GM04504 (cell line): Measurements from ENCODE around the gene PDE3A.
"Not testable (repeated sequence)": the region's sequence is repeated elsewhere in the genome, so short reads cannot be mapped to it uniquely, and the experiment has no call there.

Experiments
- DNase-seq: peaks from one replicate; pipeline ENCODE4 v3.0.0-alpha.2; 2012; ENCODE audit warnings: low read depth

The PDE3A gene

DNA sequence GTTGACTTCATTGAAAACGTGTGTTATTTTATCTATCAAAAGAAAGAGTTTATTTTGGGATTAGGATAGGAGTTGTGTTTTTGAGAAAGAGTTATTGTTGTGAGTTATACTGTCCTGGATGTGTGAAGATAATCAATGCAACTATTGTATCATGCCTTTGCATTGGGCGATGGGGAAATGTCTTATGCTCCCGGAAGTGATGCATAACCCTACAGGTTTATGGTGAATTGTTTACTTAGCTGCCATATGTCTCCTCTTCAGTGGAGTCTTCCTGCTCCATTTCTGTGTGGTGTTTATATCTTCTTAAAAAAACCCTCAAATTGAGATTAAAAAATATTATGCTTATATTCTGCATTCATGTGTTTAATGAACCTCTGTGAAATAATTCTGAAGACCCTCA, 6.5 kb downstream of the PDE3A start:
- no peak for DNase-seq

DNA sequence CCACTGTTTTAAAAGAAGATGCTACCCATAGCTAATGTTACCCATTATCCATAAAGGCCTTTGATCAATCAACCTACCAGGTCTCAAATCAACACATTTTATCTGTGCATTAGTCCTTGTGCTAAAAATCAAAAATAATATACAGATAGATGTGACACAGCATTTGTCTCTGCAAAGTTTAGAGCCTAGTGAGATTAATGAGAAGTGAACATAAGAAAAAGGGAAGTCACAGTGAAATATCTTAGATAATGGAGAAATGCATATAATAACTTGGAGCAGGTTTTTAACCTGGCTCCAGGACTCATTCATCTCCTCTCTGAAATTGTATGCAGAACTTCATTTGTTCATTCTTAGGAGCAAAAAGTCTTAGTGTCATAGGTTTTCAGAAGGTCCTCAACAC, 7.2 kb downstream of the PDE3A start:
- no peak for DNase-seq

GRCh38 chr12:20376984-20377383, 8.6 kb downstream of the PDE3A start:
- no peak for DNase-seq

DNA sequence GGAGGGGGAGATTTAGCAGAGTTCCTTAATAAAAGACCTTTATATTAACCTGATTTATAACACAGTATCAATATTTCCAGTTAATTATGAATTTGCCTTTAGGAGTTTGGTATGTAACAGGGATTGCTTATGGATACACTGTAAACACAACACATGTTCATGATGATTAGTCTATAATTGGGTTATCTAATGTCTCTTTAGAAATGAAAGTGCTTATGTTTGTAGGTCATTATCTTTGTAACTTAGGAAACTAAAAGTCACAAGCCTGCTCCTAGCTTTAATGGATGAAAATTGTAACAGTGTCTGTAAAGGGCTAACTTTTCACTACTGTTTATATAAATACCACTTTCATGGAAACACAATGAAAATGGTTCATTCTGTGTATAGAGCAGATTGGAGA, 9.4 kb downstream of the PDE3A start:
- no peak for DNase-seq

GRCh38 chr12:20382117-20382516, 13.8 kb downstream of the PDE3A start:
- no peak for DNase-seq

DNA sequence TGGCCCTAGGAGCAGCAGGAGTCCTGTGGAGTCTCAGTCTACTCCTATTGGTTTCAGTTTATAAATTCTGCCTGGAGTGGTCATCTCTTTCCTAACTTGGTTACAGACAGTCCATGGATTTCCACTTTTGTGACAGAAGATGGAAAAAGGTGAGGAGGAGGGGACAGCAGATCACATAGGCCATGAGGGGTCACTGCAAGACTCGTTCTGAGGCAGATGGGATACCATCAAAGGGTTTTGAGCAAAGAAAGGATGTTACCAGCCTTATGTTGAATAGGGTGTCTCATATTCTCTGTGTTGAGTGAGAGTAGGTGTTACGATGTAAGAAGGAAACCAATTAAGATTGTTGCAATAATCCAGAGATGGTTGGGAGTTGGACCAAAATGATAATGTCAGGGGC, 15.3 kb downstream of the PDE3A start:
- no peak for DNase-seq

DNA sequence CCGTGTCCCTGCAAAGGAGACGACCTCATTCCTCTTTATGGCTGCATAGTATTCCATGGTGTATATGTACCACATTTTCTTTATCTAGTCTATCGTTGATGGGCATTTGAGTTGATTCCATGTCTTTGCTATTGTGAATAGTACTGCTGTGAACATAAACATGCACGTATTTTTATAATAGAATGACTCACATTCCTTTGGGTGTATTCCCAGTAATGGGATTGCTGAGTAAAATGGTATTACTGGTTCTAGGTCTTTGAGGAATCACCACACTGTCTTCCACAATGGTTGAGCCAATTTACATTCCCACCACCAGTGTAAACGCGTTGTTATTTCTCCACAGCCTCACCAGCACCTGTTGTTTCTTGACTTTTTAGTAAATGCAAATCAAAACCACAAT, 16.5 kb downstream of the PDE3A start:
- not testable (repeated sequence) for DNase-seq

GRCh38 chr12:20390846-20391245, 22.5 kb downstream of the PDE3A start:
- DNase-seq: no peak

GRCh38 chr12:20392339-20392738, 24.0 kb downstream of the PDE3A start:
- no peak for DNase-seq

- DNase-seq: no peak
Measured at GRCh38 chr12:20393707-20394106, 25.4 kb downstream of the PDE3A start.

DNA sequence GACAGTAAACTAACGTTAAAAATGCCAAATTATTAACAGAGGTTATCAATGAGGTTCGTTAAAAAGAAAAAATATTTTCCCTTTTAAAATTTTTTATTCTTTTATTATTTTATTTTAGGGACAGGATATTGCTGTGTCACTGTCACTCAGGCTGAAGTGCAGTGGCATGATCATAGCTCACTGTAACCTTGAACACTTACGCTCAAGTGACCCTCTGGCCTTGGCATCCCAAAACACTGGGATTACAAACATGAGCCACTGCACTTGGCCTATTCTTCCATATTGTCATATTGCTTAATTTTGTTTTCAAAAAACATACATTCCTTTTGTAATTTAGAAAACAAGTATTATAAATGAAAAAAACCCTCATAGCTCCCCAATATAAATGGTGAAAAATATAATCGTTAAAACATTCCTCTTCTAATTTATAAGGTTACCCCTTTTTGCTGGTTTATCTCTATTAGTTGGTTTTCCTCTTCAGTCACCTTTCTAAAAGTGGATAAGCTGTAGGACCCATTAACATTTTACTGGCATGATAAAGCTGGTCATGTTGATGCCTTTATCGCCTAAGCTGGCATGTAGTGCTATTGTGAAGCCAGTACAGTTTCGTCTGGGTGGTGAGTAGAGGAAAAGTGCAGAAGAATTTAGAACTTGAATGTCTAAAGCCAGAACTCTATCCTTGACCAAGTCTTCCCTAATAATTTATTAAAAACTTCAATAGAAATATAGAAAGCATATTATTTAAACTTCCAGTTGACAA, 27.6 kb downstream of the PDE3A start:
- DNase-seq: no peak

DNA sequence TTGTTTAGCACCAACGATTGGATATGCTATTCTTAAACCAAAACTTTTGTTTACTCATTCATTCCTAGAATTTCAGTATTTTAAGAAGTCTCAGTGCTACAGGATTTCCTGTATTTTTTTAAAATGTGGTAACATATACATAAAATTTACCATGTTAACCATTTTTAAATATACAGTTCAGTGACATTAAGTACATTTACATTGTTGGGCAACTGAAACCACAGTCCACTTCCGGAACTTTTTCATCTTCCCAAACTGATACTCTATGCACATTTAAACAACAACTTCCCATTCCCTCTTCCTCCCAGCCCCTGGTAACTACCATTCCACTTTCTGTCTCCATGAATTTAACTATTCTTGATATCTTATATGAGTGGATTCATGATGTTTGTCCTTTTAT, 30.3 kb downstream of the PDE3A start:
- no peak for DNase-seq

GRCh38 chr12:20400003-20400402, 31.7 kb downstream of the PDE3A start:
- DNase-seq: no peak

- DNase-seq: no peak
Measured at GRCh38 chr12:20403230-20403629, 34.9 kb downstream of the PDE3A start.

GRCh38 chr12:20404576-20405346, 36.4 kb downstream of the PDE3A start:
- DNase-seq: no peak

DNA sequence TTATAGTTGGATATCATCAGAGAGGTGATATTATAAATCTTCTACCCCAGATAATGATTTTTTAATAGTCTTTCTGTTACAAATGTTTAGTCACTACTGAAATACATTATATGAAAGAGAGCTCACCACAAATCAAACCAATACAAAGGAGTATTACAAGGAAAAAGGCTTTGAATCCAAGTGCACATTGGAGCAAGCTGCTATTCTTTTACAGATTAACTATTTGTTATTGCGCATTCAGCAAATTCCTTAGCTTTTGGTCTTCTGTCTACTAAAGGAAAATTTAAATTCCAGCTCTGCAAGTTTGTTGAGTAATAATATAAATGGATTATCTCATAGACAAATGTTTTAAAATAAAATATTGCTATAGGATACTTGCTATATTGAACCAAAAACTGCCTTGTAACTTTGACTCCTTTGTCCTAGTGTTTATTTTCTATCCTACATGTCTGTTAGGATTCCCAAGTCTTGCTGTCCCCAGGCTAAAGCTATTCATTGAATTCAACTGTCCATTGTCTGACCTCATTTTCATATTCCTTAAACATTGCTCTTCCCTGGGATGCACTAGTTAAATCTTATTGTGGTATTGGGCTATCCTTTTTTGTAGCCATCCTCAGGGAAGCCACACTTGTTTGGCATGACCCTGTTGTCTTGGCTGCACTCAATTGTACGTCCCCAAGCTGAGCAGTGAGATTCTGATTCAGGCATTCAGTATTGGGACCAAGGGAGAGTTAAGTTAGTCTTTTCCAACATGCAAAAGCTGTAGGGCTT, 41.5 kb downstream of the PDE3A start:
- DNase-seq: no peak

- DNase-seq: no peak
Measured at GRCh38 chr12:20410734-20411133, 42.4 kb downstream of the PDE3A start.

DNA sequence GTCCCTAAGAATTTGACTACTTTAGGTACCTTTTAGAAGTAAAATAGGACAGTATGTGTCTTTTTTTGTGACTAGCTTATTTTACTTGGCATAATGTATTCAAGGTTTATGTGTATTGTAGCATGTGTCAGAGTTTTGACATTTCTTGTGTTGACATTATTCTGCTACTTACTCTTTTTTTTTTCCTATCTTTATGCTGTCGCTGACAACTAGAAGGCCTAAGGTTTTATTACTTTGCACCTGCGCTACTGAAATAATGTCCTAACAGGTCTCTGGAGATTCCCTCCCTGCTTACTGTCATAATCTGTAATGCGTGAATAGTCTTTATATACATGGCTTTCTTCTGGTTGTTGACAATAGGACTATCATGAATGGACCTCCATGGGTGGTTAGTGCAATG, 43.0 kb downstream of the PDE3A start:
- no peak for DNase-seq

DNA sequence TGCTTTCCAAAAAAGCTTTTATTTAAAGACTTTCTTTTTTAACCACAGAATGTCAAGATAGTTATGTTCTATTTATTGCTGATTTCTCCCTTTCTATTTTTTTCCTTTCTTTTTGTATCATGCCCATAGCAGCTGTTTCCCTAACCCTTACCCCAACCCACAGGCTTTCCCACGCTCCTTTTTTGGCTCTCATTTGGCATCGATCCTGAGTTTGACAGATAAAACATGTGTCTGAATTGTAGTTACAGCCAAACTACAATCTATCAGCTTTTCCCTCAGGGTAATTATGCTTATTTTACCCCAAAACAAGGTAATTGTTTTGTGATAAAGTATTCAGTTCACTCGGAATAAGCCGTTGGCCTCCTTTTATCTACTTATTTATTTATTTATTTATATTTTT, 46.7 kb downstream of the PDE3A start:
- no peak for DNase-seq

DNA sequence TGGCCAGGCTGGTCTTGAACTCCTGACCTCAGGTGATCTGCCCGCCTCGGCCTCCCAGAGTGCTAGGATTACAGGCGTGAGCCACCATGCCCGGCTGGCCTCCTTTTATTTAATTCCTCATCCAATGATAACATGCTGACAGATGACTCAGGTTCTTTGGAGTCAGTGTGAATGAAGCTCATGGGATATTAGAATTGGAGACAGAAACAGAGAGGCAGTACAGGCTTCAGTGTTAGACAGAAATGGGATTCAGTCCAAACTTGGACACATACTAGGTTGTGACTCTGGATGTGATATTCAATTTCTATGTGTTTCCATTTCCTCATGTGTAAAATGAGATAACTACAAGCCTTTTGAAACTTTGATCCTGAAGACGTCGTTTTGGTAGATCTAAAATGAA, 47.3 kb downstream of the PDE3A start:
- DNase-seq: no peak

DNA sequence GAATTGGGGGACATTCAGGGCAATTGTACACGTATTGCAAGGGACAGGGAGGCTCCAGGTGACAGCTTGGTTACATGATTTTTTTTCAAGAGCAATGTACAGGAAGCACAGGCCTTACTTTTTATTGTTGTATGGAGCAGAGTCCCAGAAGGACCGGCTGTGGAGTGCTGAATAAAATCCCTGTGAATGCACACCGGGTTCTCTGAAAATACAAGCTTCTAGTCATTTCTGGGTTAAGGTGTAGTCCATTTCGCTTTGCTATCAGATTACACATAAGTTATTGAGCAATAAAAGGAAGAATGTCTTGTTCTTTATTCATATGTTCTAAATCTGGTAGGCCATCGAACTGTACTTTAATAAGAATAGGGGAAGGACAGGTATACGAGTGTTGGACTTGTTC, 52.2 kb downstream of the PDE3A start:
- no peak for DNase-seq

GRCh38 chr12:20421421-20421820, 53.1 kb downstream of the PDE3A start:
- DNase-seq: no peak

DNA sequence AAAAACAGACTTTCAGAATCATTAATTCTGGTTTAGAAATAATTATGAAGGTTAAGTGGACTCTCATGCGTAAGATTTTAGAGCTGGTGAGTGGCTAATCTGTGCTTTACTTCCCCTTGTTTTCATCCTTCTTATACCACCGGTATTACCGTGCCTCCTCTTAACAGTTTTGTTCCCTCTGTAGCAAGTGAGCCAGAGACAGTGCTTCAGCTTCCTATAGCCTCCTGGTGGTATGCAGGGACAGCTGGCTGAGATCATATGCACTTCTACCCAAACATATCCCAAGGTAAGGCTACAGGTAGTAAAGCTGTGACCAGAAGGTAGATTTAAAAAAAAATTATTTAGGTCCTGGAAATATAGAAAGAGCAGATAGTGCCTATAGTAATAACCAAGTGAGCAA, 55.2 kb downstream of the PDE3A start:
- DNase-seq: no peak
